Adrenal gland (tissue), 5 donors: ENCODE data around the gene GNPDA1.

Experiments used
- CTCF ChIP-seq, 6 experiments: fragments of 450-650 bp in 4 of 6; fragments of 200-600 bp in 2 of 6; sonication (generic) in 1 of 6; IDR thresholded peaks; 1 replicate in 5 of 6; 2 replicates in 1 of 6; pipeline versions ENCODE4 v1.5.1 to v1.8.0; 2016 to 2021; ENCODE audit warnings: antibody characterized with exemption in 6 of 6, mild to moderate bottlenecking in 2 of 6, moderate library complexity in 1 of 6
- POLR2A ChIP-seq, 2 donors: fragments of 450-650 bp; IDR thresholded peaks; one replicate each; pipeline ENCODE4 v1.6.1; 2017; ENCODE audit warnings: antibody characterized with exemption in 2 of 2, mild to moderate bottlenecking in 2 of 2, moderate library complexity in 1 of 2
- donor health status: DM: no; HTN: no; CAD: no.

DNA sequence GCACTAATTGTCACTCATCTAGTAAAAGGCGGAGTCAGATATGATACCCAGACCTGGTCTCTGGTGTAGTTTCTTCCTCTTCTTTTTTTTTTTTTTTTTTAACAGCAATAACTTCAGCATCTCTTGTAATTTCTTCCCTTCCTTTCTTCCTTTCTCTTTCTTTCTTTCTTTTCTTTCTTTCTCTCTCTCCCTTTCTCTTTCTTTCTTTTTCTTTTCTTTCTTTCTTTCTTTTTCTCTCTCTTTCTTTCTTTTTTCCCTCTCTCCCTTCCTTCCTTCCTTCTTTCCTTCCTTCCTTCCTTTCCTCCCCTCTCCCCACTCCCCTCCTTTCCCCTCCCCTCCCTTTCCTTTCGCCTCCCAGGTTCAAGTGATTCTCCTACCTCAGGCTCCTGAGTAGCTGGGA lies 25.9 kb upstream of the GNPDA1 start:
- TF ChIP-seq CTCF (IDR thresholded peaks at IDR 0.05): no peak
- no peak for TF ChIP-seq POLR2A (IDR thresholded peaks at IDR 0.05)
